ENCODE data around the gene TPK1.

DNA sequence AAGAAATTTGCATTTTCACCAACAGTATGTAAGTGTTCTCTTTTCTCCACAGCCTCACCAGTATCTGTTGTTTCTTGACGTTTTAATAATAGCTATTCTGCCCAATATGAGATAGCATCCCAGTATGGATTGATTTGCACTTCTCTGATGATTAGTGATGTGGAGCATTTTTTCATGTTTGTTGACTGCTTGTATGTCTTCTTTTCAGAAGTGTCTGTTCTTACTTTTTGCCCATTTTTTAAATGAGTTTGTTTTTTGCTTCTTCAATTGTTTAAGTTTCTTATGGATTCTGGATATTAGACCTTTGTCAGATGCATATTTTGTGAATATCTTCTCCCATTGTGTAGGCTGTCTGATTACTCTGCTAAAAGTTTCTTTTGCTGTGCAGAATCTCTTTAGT, 12.2 kb upstream of the TPK1 start:
- no peak for TF ChIP-seq RFX5 (IDR thresholded peaks at IDR 0.05; ENCODE audit: low read depth, low read length)
- TF ChIP-seq SMC3 (IDR thresholded peaks at IDR 0.05; ENCODE audit: low read depth, low read length): no peak
- TF ChIP-seq, protein P1, sequence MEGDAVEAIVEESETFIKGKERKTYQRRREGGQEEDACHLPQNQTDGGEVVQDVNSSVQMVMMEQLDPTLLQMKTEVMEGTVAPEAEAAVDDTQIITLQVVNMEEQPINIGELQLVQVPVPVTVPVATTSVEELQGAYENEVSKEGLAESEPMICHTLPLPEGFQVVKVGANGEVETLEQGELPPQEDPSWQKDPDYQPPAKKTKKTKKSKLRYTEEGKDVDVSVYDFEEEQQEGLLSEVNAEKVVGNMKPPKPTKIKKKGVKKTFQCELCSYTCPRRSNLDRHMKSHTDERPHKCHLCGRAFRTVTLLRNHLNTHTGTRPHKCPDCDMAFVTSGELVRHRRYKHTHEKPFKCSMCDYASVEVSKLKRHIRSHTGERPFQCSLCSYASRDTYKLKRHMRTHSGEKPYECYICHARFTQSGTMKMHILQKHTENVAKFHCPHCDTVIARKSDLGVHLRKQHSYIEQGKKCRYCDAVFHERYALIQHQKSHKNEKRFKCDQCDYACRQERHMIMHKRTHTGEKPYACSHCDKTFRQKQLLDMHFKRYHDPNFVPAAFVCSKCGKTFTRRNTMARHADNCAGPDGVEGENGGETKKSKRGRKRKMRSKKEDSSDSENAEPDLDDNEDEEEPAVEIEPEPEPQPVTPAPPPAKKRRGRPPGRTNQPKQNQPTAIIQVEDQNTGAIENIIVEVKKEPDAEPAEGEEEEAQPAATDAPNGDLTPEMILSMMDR (conservative IDR thresholded peaks at IDR 0.05; ENCODE audit: low read depth, low read length): no peak
- TF ChIP-seq, protein P2, sequence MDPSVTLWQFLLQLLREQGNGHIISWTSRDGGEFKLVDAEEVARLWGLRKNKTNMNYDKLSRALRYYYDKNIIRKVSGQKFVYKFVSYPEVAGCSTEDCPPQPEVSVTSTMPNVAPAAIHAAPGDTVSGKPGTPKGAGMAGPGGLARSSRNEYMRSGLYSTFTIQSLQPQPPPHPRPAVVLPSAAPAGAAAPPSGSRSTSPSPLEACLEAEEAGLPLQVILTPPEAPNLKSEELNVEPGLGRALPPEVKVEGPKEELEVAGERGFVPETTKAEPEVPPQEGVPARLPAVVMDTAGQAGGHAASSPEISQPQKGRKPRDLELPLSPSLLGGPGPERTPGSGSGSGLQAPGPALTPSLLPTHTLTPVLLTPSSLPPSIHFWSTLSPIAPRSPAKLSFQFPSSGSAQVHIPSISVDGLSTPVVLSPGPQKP (IDR thresholded peaks at IDR 0.05; ENCODE audit: borderline replicate concordance, low read depth, low read length): no peak
- no peak for TF ChIP-seq POLR2A (IDR thresholded peaks at IDR 0.05; ENCODE audit: low read depth, low read length)
